ENCODE data around the gene OSBP2. TPM values are rescaled to one million over a fixed set of nuclear protein-coding genes. Genes with fewer than 3 reads are reported as not detected.

OSBP2 gene
- total RNA-seq, 1 experiment from 2014 or later: 2.7 TPM

DNA sequence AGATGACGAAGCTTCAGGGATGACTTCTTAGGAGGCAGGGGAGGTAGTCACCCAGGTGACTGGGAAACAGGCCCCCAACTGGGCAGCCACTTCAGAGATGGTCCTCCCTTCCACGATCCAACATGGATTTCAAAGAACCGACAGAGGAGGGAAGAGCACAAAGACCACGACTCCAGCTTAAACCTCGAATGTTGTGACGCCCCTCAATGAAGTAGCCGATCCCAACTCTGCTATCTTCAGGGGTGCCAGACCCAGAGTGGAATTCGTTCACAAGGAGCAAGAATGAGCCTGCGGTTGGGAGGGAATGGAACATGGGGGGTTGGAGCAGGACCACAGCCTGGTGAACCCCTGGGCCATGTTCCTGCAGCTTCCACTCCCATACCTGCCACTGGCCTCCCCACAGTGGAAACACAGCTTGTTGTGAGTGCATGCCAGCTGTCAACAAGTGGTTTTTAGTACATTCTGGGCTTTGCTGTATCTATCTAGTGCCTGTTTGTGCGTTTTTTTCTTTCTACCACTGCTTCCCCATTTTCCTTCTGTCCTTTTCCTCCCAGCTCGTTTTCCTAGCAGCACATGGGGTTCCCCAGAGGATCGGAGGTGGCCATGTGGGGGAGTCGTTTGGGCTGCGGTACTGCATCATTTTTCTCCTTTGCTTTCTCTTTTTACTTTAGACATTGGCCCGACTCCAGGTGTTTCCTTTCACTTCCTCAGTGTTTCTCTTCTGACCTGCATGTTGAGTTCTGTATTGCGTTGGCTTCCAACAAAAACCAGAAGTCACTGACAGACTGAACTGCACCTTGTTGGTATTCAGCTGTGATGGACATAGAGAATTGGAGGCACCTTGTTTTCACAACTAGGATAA is 208.1 kb downstream of the OSBP2 start:
- no peak for DNase-seq (ENCODE audit: low read depth)

GRCh38 chr22:30903876-30904460 is 209.3 kb downstream of the OSBP2 start:
- no peak for DNase-seq (ENCODE audit: low read depth)

- no peak for DNase-seq (ENCODE audit: low read depth)
Observed at GRCh38 chr22:30905696-30906341, 211.1 kb downstream of the OSBP2 start.

GRCh38 chr22:30906411-30906810 is 211.7 kb downstream of the OSBP2 start:
- no peak for DNase-seq (ENCODE audit: low read depth)

GRCh38 chr22:30906946-30907345 is 212.3 kb downstream of the OSBP2 start:
- DNase-seq (ENCODE audit: low read depth): no peak

DNA sequence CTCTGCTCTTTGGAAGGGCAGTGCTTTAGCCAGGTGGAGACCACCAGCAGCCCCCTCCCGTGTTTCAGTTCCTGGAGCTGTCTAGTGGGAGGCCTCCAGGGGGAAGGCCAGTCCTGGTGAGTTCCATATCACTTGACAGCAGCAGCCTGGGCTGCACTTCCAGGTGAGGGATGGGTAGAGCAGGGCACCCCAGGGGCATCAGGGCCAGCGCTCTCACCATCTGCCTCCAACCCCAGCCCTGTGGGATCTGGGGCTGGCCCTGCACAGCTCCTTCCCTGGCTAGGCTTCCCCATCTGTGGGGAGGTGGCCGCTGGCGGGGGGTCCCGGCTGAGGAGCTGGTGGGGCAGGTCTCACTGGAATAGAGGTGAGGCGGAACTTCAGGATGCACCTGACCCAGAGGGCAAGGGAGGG is 213.4 kb downstream of the OSBP2 start:
- DNase-seq (ENCODE audit: low read depth): no peak

GRCh38 chr22:30909306-30909705 is 214.6 kb downstream of the OSBP2 start:
- DNase-seq (ENCODE audit: low read depth): no peak

DNA sequence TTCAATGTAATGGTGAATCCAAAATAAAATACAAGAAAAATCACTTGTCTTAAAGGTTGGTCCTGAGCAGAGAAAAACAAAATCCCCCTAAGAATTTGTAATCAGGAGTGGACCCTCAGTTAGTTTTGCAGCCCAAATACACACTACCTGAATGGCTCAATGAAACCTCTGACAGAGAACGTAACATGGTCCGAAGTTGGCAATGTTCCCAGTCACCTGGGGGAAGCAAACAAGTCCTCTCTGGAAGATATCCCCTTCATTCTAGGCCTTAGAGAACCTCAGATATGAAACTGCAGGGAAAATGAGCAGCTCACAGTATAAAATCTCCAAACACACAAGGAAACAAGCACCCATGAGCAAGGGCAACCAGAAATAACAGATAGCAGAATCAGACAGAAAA is 215.7 kb downstream of the OSBP2 start:
- DNase-seq (ENCODE audit: low read depth): no peak

DNA sequence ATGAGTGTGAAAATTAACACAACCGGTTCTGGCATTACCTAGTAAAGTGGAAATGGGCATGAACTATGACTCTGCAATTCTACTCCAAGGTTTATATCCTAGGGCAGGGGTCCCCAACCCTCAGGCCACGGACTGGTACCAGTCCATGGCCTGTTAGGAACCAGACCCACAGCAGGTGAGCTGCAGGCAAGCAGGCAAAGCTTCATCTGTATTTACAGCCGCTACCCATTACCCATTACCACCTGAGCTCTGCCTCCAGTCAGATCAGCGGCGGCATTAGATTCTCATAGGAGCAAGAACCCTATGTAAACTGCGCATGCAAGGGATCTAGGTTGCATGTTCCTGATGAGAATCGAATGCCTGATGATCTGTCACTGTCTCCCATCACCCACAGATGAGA is 224.1 kb downstream of the OSBP2 start:
- DNase-seq (ENCODE audit: low read depth): no peak

DNA sequence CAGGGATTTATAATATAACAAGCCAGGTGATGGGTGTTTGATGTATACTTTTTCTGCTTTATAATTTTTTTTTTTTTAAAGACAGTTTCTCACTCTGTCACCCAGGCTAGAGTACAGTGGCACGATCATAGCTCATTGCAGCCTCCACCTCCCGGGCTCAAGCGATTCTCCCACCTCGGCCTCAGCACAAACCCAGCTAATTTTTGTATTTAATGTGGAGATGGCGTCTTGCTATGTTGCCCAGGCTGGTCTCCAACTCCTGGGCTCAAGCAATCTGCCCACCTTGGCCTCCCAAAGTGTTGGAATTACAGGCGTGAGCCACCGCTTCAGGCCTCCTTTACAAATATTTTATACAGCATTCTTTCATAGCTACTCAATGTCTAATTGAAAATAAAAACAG is 225.3 kb downstream of the OSBP2 start:
- no peak for DNase-seq (ENCODE audit: low read depth)

DNA sequence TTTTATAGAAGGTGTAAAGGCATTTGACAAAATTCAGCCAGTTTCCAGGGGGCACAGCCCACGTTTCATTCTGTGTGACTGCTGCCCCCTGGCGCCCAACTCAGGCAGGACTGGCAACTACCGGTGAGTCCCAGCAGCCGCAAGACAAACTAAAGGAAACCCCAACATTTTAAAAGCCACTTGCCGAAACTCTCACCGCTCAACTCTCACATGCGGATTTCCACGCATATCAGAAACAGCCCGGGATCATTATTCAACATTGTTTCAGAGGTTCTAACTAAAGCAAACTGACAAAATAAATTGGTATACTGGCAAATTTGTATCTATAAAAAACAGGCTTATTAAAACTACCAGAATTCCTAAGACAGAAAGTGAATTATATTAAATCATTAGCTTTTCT is 225.7 kb downstream of the OSBP2 start:
- DNase-seq (ENCODE audit: low read depth): peak; percentile 46

DNA sequence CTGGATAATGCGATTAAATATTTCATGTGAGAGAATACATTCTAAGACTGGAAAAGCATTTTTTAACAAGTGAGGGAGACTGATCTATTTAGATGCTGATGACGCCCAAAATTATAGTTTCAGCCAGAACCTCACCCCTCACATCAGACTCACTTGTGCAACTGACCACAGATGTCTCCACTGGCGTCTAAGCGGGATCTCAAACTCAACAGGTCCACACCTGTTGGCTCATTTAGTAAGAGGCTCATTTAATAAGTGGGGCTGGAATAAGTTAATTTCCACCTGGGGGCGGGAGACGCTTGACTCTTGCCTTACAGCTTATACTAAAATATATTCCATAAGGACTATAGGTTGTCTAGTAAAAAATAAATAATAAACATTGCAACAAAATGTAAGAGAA is 226.4 kb downstream of the OSBP2 start:
- no peak for DNase-seq (ENCODE audit: low read depth)

GRCh38 chr22:30922151-30922611 is 227.5 kb downstream of the OSBP2 start:
- no peak for DNase-seq (ENCODE audit: low read depth)

- no peak for DNase-seq (ENCODE audit: low read depth)
Observed at GRCh38 chr22:30923168-30923900, 228.7 kb downstream of the OSBP2 start.

- no peak for DNase-seq (ENCODE audit: low read depth)
Observed at GRCh38 chr22:30925667-30926066, 231.0 kb downstream of the OSBP2 start.

DNA sequence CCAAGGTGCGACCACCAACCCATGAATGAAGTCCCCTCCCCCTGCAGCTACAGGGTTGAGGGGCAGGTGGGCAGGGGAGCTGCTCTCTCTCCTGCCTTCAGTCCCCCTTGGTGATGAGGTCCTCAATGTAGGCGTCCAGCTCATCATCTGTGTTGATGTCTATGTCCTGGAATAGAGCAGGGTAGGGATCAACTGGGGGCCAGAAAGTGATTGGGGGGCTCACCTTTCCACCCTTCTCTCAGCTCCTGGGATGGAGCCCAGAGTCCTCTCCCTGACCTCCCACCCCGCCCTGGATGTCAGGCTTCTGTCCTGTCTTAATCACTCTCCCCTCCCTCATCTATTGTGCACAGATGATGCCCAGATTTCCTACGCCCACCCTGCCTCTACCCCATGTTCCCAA is 232.0 kb downstream of the OSBP2 start:
- no peak for DNase-seq (ENCODE audit: low read depth)

DNA sequence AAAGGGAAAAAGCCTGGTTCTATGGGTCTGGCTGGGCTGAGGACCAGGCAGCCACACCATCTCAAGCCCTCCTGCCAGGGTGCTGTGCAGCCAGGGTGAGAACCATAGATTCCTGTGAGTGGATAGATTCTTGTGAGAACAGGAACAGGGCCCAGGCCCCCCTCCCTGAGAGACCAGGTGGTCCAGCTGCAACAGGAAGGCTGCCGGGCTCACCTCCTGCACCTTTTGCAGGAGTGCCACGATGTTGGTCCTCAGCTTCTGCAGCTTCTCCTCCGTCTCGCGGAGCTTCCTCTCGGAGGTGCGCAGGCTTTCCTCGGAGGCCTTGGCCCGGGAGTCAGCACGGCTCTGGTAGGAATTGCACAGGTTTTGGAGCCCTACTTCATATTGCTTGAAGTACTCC is 233.1 kb downstream of the OSBP2 start:
- DNase-seq (ENCODE audit: low read depth): no peak

GRCh38 chr22:30928401-30928800 is 233.7 kb downstream of the OSBP2 start:
- DNase-seq (ENCODE audit: low read depth): no peak

DNA sequence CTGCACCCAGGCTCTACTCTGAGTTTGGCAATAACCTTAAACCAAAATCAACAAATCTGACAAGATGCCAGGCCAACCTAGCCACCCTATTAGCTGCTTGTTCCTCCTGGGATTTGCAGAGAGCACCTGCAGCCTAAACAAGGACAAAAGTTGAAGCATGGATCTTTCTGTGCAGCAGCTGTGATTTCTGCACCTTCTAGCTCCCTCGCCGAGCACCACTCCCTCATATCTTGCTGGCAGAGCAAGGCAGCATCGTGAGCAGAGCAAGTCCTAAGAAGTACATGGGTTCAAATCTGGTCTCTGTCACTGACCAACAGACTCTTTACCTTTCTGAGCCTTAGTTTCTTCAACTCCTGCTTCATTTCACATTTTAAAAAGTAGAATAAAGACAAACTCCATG is 235.6 kb downstream of the OSBP2 start:
- no peak for DNase-seq (ENCODE audit: low read depth)

- DNase-seq (ENCODE audit: low read depth): no peak
Observed at GRCh38 chr22:30931541-30932300, 237.0 kb downstream of the OSBP2 start.

DNA sequence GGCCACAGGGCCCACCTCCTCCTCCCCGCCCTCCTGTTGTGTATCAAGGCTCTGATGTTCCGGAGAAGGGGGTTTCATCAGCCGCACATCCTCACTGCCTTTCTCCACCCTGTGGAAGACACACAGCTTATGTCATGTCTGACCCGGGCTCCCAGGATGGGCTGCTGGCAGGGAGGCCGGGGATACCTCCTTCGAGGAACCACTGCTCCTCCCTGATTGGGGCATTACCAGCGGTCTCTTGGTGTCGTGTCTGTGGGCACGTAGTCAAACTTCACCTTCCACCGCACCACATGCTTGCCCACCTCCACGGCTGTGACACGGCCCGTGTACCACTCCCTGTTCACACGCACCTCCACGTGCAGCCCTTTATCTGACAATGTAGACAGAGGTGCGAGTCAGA is 238.0 kb downstream of the OSBP2 start:
- DNase-seq (ENCODE audit: low read depth): no peak
